Ammon's horn (tissue), 1 donor: ENCODE measurements around the gene ITGA5.
A peak's percentile ranks its signal among the peaks of the same experiment; 100 is the strongest.

Experiments
- DNase-seq: peaks from one replicate; pipeline ENCODE4 v3.0.0-alpha.2; 2016; ENCODE audit warnings: low spot score

ITGA5 gene

DNA sequence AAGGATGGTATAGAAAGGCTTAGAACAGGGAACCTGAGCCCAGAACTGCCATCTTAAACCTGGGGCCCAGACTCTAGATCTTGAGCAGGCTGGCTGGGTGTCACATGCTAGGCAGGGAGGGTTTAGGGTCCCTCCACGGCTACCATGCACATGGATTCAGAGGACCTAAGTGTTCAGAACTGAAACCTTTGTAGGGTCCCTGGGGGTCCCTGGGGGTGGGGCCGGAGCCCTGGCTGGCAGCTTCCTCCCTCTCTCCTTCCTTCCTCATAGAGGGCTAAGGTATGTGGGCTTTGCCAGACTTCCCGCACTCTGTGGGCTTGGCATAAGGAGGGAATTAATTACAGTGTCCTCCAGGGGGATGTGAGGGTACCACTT lies 29.9 kb downstream of the ITGA5 start:
- DNase-seq, result no peak

GRCh38 chr12:54388237-54389133 lies 30.6 kb downstream of the ITGA5 start:
- DNase-seq, result no peak

- DNase-seq, result no peak
These were observed 32.0 kb downstream of the ITGA5 start for GRCh38 chr12:54387114-54387467.

DNA sequence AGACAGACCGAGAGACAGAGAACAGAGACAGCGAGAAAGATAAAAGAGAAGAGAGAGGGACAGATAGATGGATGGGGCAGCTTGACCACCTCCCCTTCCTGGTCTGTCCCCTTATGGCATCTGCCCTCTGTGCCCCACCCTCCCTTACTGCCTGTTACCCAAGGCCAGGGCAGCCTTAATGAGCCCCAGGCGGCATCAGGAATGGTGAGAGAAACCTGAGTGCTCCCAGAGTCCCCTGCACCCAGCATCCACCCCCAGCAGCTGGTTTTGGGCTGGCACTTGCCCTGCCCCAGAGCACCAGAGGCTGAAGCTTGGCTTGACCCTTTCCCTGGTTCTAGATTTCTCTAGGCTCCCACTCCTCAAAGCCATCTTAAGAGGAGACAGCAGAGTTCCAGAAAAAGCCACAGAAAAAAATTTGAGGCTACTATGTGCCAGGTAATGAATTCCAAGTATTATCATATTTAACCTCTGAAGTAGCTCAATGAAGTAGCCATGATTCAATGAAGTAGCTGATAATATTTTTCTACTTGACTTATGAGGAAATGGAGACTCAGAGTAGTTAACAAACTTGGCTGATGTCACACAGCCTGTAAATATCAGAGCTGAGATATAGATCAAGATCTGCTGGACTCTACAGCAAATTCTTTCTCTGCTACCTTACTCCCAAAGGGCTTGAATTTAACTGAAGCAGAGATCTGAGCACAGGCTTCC lies 32.5 kb downstream of the ITGA5 start:
- no peak for DNase-seq

- peak; percentile 69 for DNase-seq
These were observed 33.7 kb downstream of the ITGA5 start for GRCh38 chr12:54385251-54385914.

GRCh38 chr12:54384591-54385041 lies 34.5 kb downstream of the ITGA5 start, which contains the start of gene ZNF385A:
ZNF385A (minus strand) TSS chr12:54384733; CDS start chr12:54384514, 219 bp downstream.
- peak; percentile 74 for DNase-seq

DNA sequence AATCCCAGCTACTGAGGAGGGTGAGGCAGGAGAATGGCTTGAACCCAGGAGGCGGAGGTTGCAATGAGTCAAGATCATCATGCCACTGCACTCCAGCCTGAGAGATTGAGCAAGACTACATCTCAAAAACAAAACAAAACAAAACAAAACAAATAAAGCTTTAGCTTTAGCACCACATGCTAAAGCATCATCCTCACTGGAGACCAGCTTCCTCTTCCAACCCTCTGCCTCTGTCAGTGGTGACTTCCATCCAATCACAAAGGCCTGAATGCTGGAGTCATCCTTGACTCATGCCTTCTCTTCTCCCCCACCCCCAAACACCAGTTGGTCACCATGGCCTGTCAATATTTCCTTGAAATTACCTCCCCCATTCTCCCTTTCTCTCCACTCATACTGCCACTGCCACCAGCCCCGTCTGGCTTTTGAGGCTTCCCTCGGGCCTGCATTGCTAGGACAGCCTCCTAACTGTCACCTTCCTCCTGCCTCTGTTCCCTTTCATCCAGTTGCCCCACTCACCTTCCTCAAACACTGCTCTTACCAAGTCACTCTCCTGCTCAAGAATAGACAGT lies 35.9 kb downstream of the ITGA5 start:
- no peak for DNase-seq

GRCh38 chr12:54381136-54381535 lies 37.9 kb downstream of the ITGA5 start:
- DNase-seq, result no peak

- DNase-seq, result peak; percentile 94
These were observed 39.5 kb downstream of the ITGA5 start for GRCh38 chr12:54379398-54380201.

GRCh38 chr12:54378796-54379397 lies 40.2 kb downstream of the ITGA5 start:
- DNase-seq, result peak; percentile 60

DNA sequence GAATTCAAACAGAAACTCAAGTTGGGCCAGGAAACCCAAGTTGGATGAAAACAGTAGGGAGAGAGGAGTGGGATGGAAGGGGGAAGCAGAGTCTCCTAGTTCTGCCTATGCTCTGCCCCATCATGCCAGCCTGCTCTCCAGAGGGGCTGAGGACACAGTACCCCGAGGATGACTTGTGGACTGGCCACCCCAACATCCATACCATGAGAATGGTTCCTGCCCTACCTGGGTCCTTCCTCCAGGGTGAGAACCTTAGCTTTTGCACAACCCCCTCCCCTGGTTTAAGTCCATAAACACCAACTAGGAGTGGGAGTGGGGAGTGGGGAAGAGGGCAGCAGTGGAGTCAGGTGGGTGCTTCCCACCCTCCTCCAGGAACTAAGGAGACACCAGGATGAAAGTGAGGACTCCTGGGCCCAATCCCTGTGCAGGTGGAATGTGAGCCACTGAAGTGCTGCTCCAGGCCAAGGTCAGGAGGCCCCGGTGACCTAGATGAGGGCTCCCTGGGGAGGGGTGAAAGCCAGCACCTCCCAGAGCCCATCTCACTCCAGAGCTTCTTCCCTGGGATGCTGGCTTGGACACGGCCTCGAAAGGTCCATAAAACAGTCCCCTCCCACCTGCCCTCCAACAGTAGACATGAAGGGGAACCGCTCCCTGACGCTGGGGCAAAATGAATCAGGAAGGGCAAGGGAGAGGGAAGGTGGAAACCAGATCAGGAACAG lies 41.1 kb downstream of the ITGA5 start:
- no peak for DNase-seq

GRCh38 chr12:54377007-54377406 lies 42.1 kb downstream of the ITGA5 start:
- no peak for DNase-seq

DNA sequence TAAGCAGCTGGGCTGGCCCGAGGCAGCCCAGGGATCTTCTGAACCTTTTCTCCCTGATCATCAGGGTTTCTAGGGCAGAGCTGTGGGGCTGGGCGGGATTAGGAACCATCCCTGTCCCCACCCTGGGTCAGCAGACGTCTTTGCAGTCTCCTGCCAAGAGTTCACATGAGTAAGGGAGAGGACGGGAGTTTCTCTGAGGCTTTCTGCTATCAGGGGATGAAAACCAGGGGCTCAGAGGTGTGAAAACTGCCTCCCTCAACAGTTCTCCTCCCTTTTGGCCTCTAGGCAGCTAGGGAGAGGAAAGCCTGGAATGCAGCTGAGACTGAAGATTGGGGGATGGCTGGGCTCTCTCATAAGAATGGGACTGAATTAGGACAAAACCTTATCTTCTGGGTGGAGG lies 42.5 kb downstream of the ITGA5 start:
- no peak for DNase-seq

DNA sequence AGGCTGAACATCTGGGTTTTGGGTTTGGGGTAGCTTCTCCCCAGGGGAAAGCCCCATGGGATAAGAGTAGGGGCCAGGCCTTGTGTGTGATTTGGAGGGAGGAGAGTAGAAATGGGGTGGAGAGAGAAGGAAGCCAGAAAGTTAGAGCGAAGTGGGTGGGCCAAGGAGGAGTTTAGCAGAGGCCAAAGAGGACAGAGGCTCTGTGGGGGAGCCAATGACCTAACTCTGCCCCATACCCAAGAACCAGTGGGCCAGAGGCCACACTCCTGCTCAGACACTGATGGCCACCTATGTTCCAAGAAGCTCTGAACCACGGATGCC lies 43.8 kb downstream of the ITGA5 start:
- DNase-seq, result no peak

DNA sequence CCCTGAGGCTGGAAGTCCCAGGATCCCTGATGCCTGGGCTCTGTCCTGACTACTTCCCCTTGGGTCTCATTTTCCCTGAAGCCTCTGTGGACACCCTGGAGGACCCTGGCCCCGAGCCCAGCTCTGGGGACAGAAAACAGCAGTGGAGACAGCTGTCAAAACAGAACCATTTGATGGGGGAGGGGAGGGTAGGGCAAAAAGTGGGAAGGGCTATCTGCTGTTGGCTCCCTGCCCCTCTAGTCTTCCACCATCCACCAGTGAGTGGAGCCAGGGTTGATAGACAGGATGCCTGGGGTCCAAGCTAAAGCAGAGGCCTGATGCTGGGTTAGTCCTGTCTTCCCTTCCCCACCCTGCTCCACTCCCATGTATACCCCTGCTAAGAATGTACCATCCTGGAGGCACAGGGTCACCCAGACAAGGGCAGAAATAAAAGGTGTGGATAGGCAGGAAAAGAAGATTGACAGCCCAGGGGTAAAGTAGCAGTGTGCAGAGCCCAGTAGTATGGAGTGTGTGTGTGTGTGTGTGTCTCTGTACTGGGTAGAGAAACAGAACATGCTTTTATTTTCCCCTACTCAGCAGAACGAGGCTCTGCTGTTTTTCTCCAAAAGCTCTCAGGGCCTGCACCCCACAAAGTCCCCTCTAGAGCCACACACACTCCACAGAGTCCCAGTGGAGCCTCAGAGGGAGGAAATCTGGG lies 44.4 kb downstream of the ITGA5 start:
- no peak for DNase-seq

GRCh38 chr12:54373649-54374561 lies 45.2 kb downstream of the ITGA5 start:
- no peak for DNase-seq

GRCh38 chr12:54372113-54372806 lies 46.8 kb downstream of the ITGA5 start:
- no peak for DNase-seq
